Measurements from ENCODE around the gene PRKAR2B.
"Not testable (repeated sequence)": the region's sequence is repeated elsewhere in the genome, so short reads cannot be mapped to it uniquely, and the experiment has no call there.

Gene PRKAR2B

GRCh38 chr7:107056058-107056457 lies 11.6 kb downstream of the PRKAR2B start:
- H3K14ac ChIP-seq (ENCODE audit: low read length); H4K8ac ChIP-seq (ENCODE audit: low read depth, low read length); H3K36me3 ChIP-seq (ENCODE audit: control insufficient read depth in 1 of 2, insufficient read depth in 2 of 2, low read length in 2 of 2); H3K4me3 ChIP-seq (ENCODE audit: low read depth, low read length); H2BK12ac ChIP-seq (ENCODE audit: low read length); H3K79me2 ChIP-seq (ENCODE audit: control insufficient read depth, insufficient read depth, low read length, poor library complexity); H3K27me3 ChIP-seq (ENCODE audit: insufficient read depth, low read length); H4K91ac ChIP-seq (ENCODE audit: low read depth, low read length); H2AFZ ChIP-seq (ENCODE audit: insufficient read depth, low read length, poor library complexity); H3K4ac ChIP-seq (ENCODE audit: low read depth, low read length); H3K9me3 ChIP-seq (ENCODE audit: insufficient read depth, low read depth, low read length); H2BK120ac ChIP-seq (ENCODE audit: insufficient read depth, low read length, poor library complexity); H3K23ac ChIP-seq (ENCODE audit: low read length); H4K12ac ChIP-seq (ENCODE audit: low read depth, low read length); H3K9ac ChIP-seq (ENCODE audit: low read length); H2AK5ac ChIP-seq (ENCODE audit: low read length); H3K4me2 ChIP-seq (ENCODE audit: low read length); H2BK5ac ChIP-seq (ENCODE audit: low read depth, low read length, poor library complexity); DNase-seq; H3K79me1 ChIP-seq (ENCODE audit: low read length); H3K4me1 ChIP-seq (ENCODE audit: control insufficient read depth in 1 of 2, insufficient read depth in 2 of 2, low read length in 2 of 2); H3K18ac ChIP-seq (ENCODE audit: low read length); H3K27ac ChIP-seq (ENCODE audit: low read depth, low read length): not testable (repeated sequence)
- no CpG with 5 or more reads among the region's 3 CpGs for WGBS (ENCODE audit: extremely low coverage, insufficient coverage, insufficient read length)

- no peak overlapping the region for H2AK5ac ChIP-seq (ENCODE audit: low read length)
- WGBS (ENCODE audit: extremely low coverage, insufficient coverage, insufficient read length), result no CpG with 5 or more reads among the region's 8 CpGs
- H3K9ac ChIP-seq (ENCODE audit: low read length), result no peak overlapping the region
These were observed 12.4 kb downstream of the PRKAR2B start for GRCh38 chr7:107056728-107057473.

GRCh38 chr7:107057474-107057833 lies 12.9 kb downstream of the PRKAR2B start:
- no peak overlapping the region for H3K9ac ChIP-seq (ENCODE audit: low read length)
- no peak overlapping the region for H2BK12ac ChIP-seq (ENCODE audit: low read length)
- no peaks in the 10 kb centered on the region for H3K9me3 ChIP-seq (ENCODE audit: insufficient read depth, low read depth, low read length)
- no peak overlapping the region for H4K91ac ChIP-seq (ENCODE audit: low read depth, low read length)
- no peak overlapping the region for H2AK5ac ChIP-seq (ENCODE audit: low read length)
- H3K27ac ChIP-seq (ENCODE audit: low read depth, low read length), result no peak overlapping the region
- DNase-seq, result no peak
- no peak overlapping the region for H4K8ac ChIP-seq (ENCODE audit: low read depth, low read length)
- no peak overlapping the region for H3K18ac ChIP-seq (ENCODE audit: low read length)
- no peak overlapping the region for H3K4me3 ChIP-seq (ENCODE audit: low read depth, low read length)
- H2AFZ ChIP-seq (ENCODE audit: insufficient read depth, low read length, poor library complexity), result no peak overlapping the region
- H3K14ac ChIP-seq (ENCODE audit: low read length), result no peak overlapping the region
- no peak overlapping the region for H3K4ac ChIP-seq (ENCODE audit: low read depth, low read length)
- no CpG with 5 or more reads among the region's 3 CpGs for WGBS (ENCODE audit: extremely low coverage, insufficient coverage, insufficient read length)
- H2BK120ac ChIP-seq (ENCODE audit: insufficient read depth, low read length, poor library complexity), result no peak overlapping the region
- H3K36me3 ChIP-seq (ENCODE audit: control insufficient read depth in 1 of 2, insufficient read depth in 2 of 2, low read length in 2 of 2), result no peaks in the 10 kb centered on the region
- H2BK5ac ChIP-seq (ENCODE audit: low read depth, low read length, poor library complexity), result no peak overlapping the region
- H3K4me1 ChIP-seq (ENCODE audit: control insufficient read depth in 1 of 2, insufficient read depth in 2 of 2, low read length in 2 of 2), result no peaks in the 10 kb centered on the region
- no peak overlapping the region for H4K12ac ChIP-seq (ENCODE audit: low read depth, low read length)
- no peak overlapping the region for H3K4me2 ChIP-seq (ENCODE audit: low read length)
- H3K23ac ChIP-seq (ENCODE audit: low read length), result no peak overlapping the region
- H3K79me1 ChIP-seq (ENCODE audit: low read length), result no peaks in the 10 kb centered on the region
- H3K79me2 ChIP-seq (ENCODE audit: control insufficient read depth, insufficient read depth, low read length, poor library complexity), result no peaks in the 10 kb centered on the region
- no peaks in the 10 kb centered on the region for H3K27me3 ChIP-seq (ENCODE audit: insufficient read depth, low read length)

More at GRCh38 chr7:107056728-107057473, 12.4 kb downstream of the PRKAR2B start:
- H3K23ac ChIP-seq (ENCODE audit: low read length), result peak overlapping the region; percentile 80
- H4K91ac ChIP-seq (ENCODE audit: low read depth, low read length), result no peak overlapping the region
- H3K79me2 ChIP-seq (ENCODE audit: control insufficient read depth, insufficient read depth, low read length, poor library complexity), result no peaks in the 10 kb centered on the region
- H3K14ac ChIP-seq (ENCODE audit: low read length), result no peak overlapping the region
- no peak overlapping the region for H3K18ac ChIP-seq (ENCODE audit: low read length)
- H3K27me3 ChIP-seq (ENCODE audit: insufficient read depth, low read length), result no peaks in the 10 kb centered on the region
- H3K4me1 ChIP-seq (ENCODE audit: control insufficient read depth in 1 of 2, insufficient read depth in 2 of 2, low read length in 2 of 2), result no peaks in the 10 kb centered on the region
- H3K27ac ChIP-seq (ENCODE audit: low read depth, low read length), result no peak overlapping the region
- H2BK12ac ChIP-seq (ENCODE audit: low read length), result no peak overlapping the region
- no peak overlapping the region for H2BK120ac ChIP-seq (ENCODE audit: insufficient read depth, low read length, poor library complexity)
- H3K79me1 ChIP-seq (ENCODE audit: low read length), result no peaks in the 10 kb centered on the region
- H2BK5ac ChIP-seq (ENCODE audit: low read depth, low read length, poor library complexity), result no peak overlapping the region
- H3K9me3 ChIP-seq (ENCODE audit: insufficient read depth, low read depth, low read length), result no peaks in the 10 kb centered on the region
- no peak overlapping the region for H3K4me3 ChIP-seq (ENCODE audit: low read depth, low read length)
- no peak for DNase-seq
- no peaks in the 10 kb centered on the region for H3K36me3 ChIP-seq (ENCODE audit: control insufficient read depth in 1 of 2, insufficient read depth in 2 of 2, low read length in 2 of 2)
- no peak overlapping the region for H4K8ac ChIP-seq (ENCODE audit: low read depth, low read length)
- H3K4me2 ChIP-seq (ENCODE audit: low read length), result no peak overlapping the region
- no peak overlapping the region for H2AFZ ChIP-seq (ENCODE audit: insufficient read depth, low read length, poor library complexity)
- H3K4ac ChIP-seq (ENCODE audit: low read depth, low read length), result no peak overlapping the region
- no peak overlapping the region for H4K12ac ChIP-seq (ENCODE audit: low read depth, low read length)

GRCh38 chr7:107059468-107059867 lies 15.0 kb downstream of the PRKAR2B start:
- Histone ChIP-seq H4K12ac (ENCODE audit: low read depth, low read length) (no peak overlapping the region), H3K4ac (ENCODE audit: low read depth, low read length) (no peak overlapping the region), H3K14ac (ENCODE audit: low read length) (no peak overlapping the region), H2BK5ac (ENCODE audit: low read depth, low read length, poor library complexity) (no peak overlapping the region), H3K79me2 (ENCODE audit: control insufficient read depth, insufficient read depth, low read length, poor library complexity) (no peaks in the 10 kb centered on the region), H2AK5ac (ENCODE audit: low read length) (no peak overlapping the region), H3K18ac (ENCODE audit: low read length) (no peak overlapping the region), H3K9ac (ENCODE audit: low read length) (no peak overlapping the region), H3K27ac (ENCODE audit: low read depth, low read length) (no peak overlapping the region), H3K36me3 (ENCODE audit: control insufficient read depth in 1 of 2, insufficient read depth in 2 of 2, low read length in 2 of 2) (no peaks in the 10 kb centered on the region), H4K91ac (ENCODE audit: low read depth, low read length) (no peak overlapping the region), H3K27me3 (ENCODE audit: insufficient read depth, low read length) (no peaks in the 10 kb centered on the region), H3K4me2 (ENCODE audit: low read length) (no peak overlapping the region), H3K79me1 (ENCODE audit: low read length) (no peaks in the 10 kb centered on the region), H2AFZ (ENCODE audit: insufficient read depth, low read length, poor library complexity) (no peak overlapping the region), H2BK120ac (ENCODE audit: insufficient read depth, low read length, poor library complexity) (no peak overlapping the region), H3K4me3 (ENCODE audit: low read depth, low read length) (no peak overlapping the region), H3K23ac (ENCODE audit: low read length) (no peak overlapping the region), H2BK12ac (ENCODE audit: low read length) (no peak overlapping the region), H3K4me1 (ENCODE audit: control insufficient read depth in 1 of 2, insufficient read depth in 2 of 2, low read length in 2 of 2) (no peaks in the 10 kb centered on the region), H3K9me3 (ENCODE audit: insufficient read depth, low read depth, low read length) (no peaks in the 10 kb centered on the region), H4K8ac (ENCODE audit: low read depth, low read length) (no peak overlapping the region)
- DNase-seq, result no peak
